ENCODE data around the gene ABCA2. TPM values are rescaled to one million over a fixed set of nuclear protein-coding genes. Genes with fewer than 3 reads are reported as not detected.

The ABCA2 gene
- total and polyA plus RNA-seq, 9 of the 15 experiments (the other 6 are each of a cell fraction or from before 2014, with no cell fraction given) = 0.69 to 16.3 (median 6.1) TPM; not detected in 2

GRCh38 chr9:136978073-136978864, 49.8 kb downstream of the ABCA2 start (continued):
- TF ChIP-seq ZFPM2 (CRISPR knock-in tag; IDR thresholded peaks at IDR 0.05) (no peak), PHF8 (IDR thresholded peaks at IDR 0.05; ENCODE audit: borderline replicate concordance, low read length) (peak; percentile 41; the same call in 1 of the 2 replicates), MIER1 (IDR thresholded peaks at IDR 0.05; ENCODE audit: low read depth) (no peak), KAT2B (IDR thresholded peaks at IDR 0.05; ENCODE audit: low read depth, low read length) (no peak), MAZ (CRISPR knock-in tag; conservative IDR thresholded peaks at IDR 0.05 in 1 of 2, IDR thresholded peaks at IDR 0.05 in 1 of 2) (peak; percentile 23 to 67; a peak in 2 of 4 replicates), RBM39 (optimal IDR thresholded peaks at IDR 0.05; ENCODE audit: low read depth, low read length) (no peak), ZBTB7A (IDR thresholded peaks at IDR 0.05; ENCODE audit: borderline replicate concordance, control insufficient read depth, low read depth, low read length) (peak; percentile 43), RBM15 (IDR thresholded peaks at IDR 0.05; ENCODE audit: insufficient read depth, low read length) (no peak), KDM5B (IDR thresholded peaks at IDR 0.05; ENCODE audit: insufficient replicate concordance, low read depth, low read length) (no peak), HDAC3 (IDR thresholded peaks at IDR 0.05; ENCODE audit: borderline replicate concordance, partially characterized antibody) (no peak), SIRT6 (IDR thresholded peaks at IDR 0.05; ENCODE audit: low read depth, low read length) (no peak), SIX5 (IDR thresholded peaks at IDR 0.05; ENCODE audit: borderline replicate concordance in 1 of 2, insufficient read depth in 1 of 2, low read depth in 1 of 2, low read length in 2 of 2) (no peak), RFX5 (IDR thresholded peaks at IDR 0.05; ENCODE audit: low read depth, low read length) (no peak), GTF2A2 (tag; IDR thresholded peaks at IDR 0.05) (no peak), ZNF75A (CRISPR knock-in tag; IDR thresholded peaks at IDR 0.05) (no peak), ZNF280A (IDR thresholded peaks at IDR 0.05; ENCODE audit: low read depth, partially characterized antibody) (no peak), TBP (optimal IDR thresholded peaks at IDR 0.05; ENCODE audit: low read depth, low read length) (no peak), ZNF174 (CRISPR knock-in tag; IDR thresholded peaks at IDR 0.05) (no peak), ZNF583 (CRISPR knock-in tag; IDR thresholded peaks at IDR 0.05) (no peak), MYBL2 (IDR thresholded peaks at IDR 0.05; ENCODE audit: low read depth) (no peak), MYBL2 (CRISPR knock-in tag; IDR thresholded peaks at IDR 0.05; ENCODE audit: borderline replicate concordance) (no peak), TAF9B (IDR thresholded peaks at IDR 0.05; ENCODE audit: partially characterized antibody) (no peak), ATF1 (CRISPR knock-in tag; IDR thresholded peaks at IDR 0.05) (no peak), ATF1 (tag; IDR thresholded peaks at IDR 0.05) (0 out of 2 replicates have a peak, but pooled peaks have one; percentile 27), HNRNPK (IDR thresholded peaks at IDR 0.05; ENCODE audit: low read depth, low read length, poor library complexity, severe bottlenecking) (no peak), BRF2 (IDR thresholded peaks at IDR 0.05; ENCODE audit: borderline replicate concordance, insufficient read depth, insufficient read length) (no peak)
